NCI-H226 (cell line): ENCODE measurements around the gene BCO1.

ENCODE experiments used
- DNase-seq: peaks from one replicate; pipeline ENCODE4 v3.0.0-alpha.2; 2015

The BCO1 gene

DNA sequence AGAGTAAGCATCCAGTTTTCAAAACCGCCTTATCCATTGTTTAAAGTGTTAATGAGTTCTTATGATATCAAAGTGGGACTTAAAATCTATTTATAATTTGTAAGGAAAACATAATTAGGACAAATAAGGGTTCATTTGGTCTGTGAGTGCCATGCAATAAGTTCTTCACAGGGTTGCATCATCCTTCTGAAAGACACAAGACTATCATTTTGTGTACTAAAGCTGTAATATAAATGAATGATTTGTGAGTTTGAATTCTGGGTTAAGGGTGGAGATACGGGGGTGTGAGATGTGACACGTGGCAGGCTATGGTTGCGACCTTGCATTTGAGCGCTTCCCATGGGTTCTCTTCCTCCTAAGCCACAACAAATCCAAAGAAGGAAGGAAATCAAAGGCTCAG, 83.0 kb downstream of the BCO1 start:
- DNase-seq = no peak

DNA sequence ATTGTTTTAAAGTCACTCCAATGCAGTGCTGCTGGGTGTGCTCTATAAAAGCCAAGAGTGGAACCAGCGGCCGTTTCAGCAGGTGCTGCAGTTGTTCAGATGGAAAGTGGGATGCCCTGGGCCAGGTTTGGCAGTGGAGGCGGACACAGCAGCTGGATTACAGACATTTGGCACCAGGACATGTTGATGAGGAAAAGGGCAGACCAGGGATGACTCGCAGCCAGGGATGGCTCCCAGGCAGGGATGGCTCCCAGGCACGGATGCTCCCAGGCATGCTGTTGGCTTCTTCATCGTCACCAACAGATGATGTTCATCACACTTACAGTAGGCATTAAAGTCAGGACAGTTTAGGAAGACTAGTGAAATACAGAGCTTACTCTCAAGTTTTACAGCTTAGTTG, 86.3 kb downstream of the BCO1 start:
- DNase-seq = no peak

DNA sequence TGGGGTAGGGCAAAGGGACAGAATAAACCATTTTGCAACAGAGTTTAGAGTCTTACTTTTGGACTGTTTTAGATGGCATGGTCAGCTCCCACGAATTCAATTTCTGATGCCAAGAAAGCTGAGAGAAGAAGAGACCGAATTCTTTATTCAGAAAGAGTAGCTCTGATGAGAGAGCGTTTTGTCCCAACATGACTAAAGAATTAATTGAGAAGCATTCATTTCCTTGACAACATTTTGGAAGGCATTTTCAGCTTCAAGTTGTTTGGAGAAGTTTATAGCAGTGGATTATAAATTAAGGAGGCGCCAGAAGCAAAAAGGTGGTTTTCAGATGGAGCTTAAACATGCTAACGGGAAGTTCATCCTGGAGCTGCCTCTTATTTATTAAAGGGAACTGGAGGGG, 88.5 kb downstream of the BCO1 start:
- DNase-seq = no peak

DNA sequence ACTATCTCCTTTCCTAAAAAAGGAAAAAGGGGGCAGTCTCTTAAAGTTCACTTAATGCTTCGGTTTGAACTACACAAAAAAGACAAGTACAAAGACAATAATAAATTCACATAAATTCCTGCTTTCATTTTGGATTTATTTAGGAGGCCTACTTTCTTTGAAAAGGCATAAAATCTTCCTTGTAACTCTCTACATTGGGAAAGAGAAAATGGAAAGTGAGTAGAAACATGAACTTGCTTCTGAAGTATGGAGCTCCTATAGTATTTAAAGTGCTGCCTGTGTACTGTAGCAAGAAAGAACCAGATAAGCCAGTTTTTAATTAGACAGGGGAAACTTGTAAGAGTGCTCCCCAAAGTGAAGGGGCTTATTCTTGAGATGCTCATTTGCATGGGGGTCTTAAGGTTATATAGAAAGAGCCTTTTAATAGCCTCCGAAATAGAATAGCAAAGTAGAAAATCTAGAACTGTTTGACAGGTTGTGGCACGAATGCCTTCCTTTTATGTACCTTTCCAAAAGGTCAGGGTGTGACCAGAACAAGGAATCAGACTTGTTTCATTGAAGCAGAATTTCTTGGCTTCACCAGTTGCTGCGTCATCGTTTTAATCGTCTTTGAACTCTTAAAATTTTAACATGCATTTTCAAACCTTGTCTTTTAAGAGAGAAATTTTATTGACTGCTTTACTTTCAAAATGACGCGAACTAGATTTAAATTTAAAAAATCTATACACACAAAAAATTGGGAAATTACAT, 89.1 kb downstream of the BCO1 start:
- no peak for DNase-seq

DNA sequence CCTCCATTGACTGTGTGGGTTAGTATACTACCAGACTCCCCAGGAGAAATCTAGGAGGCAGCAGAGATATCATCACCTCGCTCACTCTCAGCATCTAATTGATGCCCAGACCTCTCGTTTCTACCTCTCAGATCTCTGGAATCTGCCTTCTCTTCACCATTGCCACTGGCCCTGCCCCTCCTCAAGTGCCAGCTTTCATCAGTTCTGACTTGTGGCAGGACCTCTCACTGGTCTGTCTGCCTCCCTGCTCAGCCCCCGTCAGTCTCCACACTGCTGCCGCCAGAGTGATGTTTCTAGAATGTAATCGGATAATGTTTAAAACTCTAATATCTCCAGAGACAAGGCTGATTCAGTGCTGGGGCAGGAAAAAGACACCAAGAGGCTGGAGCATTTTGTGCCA, 91.5 kb downstream of the BCO1 start:
- DNase-seq = no peak

DNA sequence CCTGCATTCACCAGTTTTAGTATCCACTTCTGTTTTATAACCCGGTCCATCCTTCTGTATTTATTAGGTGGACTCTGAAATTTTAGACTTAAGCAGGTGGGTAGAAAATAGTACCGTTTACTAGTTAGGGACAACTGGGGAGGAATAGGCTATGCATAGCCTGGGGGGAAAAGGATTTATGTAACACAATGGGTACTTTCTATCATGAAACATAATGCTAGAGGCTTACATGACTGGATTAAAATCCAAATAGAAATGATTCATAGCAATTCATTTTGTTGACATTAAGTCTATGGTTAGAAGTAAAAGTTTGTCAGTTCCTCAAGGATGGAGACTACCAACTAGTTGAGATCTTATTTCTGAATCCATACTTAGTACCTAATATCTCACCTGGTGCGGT, 94.9 kb downstream of the BCO1 start:
- DNase-seq = no peak

GRCh38 chr16:81335669-81336068, 97.2 kb downstream of the BCO1 start:
- DNase-seq = no peak

DNA sequence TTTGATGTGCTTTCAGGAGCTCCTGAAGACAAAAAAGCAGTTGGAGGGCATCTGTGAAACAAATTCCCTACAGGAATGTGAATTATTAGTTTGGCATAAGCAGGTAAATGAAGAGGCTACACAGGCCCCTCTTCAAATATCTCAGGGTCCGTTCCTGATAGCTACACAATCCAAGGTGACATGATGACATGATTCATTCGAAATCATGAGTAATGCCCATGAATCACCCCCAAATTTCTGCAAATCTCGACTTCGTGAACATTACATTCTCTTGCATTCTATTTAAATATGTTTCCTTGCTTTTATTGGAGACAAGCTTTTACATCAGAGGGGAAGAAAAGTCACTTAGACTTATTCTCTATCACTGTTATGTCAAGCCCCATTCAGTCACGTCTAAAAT, 98.6 kb downstream of the BCO1 start:
- no peak for DNase-seq
